ENCODE measurements around the gene TMEM69. TPM values are rescaled to one million over a fixed set of nuclear protein-coding genes. Genes with fewer than 3 reads are reported as not detected.

Gene TMEM69
- total RNA-seq (15.5 TPM), polyA plus RNA-seq (10 to 100 TPM; 41.5 to 57.7 (median 53.7) TPM)

- Mint-ChIP-seq H3K27me3 (peaks cover 8% of the 10 kb centered on the region), H3K27ac (peak within 1 kb of the TSS; percentile 99 to 100 (median 99)), H3K36me3 (peaks cover 4% of the 10 kb centered on the region), H3K9me3 (no peaks in the 10 kb centered on the region), H3K4me1 (peaks cover 8 to 65% (median 40%) of the 10 kb centered on the region in 4 donors), H3K4me3 (peak within 1 kb of the TSS; percentile 96 to 99 (median 98))
- Histone ChIP-seq H3K27me3 (ENCODE audit: control insufficient read depth, insufficient read depth, low read length) (no peaks in the 10 kb centered on the region), H3K4me1 (ENCODE audit: control insufficient read depth, insufficient read depth, low read length, poor library complexity, severe bottlenecking) (peaks cover 45% of the 10 kb centered on the region), H3K4me3 (ENCODE audit: low read depth, low read length) (peak within 1 kb of the TSS; percentile 100), H3K9me3 (ENCODE audit: control insufficient read depth in 2 of 2, low read length in 2 of 2) (no peaks in the 10 kb centered on the region), H3K36me3 (ENCODE audit: control insufficient read depth, insufficient read depth, low read length) (peaks cover 15% of the 10 kb centered on the region), H3K27ac (ENCODE audit: insufficient read depth, low read length, poor library complexity, severe bottlenecking) (peak within 1 kb of the TSS; percentile 98)
- ATAC-seq (ENCODE audit: low read depth in 2 of 2) (no peak), DNase-seq (peak; percentile 66 to 94 (median 86))
These were observed at the start of gene TMEM69 for GRCh38 chr1:45687754-45688740. Gene TMEM69 (plus strand): TSS chr1:45688181. CDS start chr1:45691069, 2,888 bp downstream.

GRCh38 chr1:45640293-45640692, 47.7 kb upstream of the TMEM69 start:
- H3K27me3 Mint-ChIP-seq = no peaks in the 10 kb centered on the region
- Histone ChIP-seq H3K4me3 (ENCODE audit: low read depth, low read length) (no peak overlapping the region), H3K36me3 (ENCODE audit: control insufficient read depth, insufficient read depth, low read length) (peaks cover 64% of the 10 kb centered on the region), H3K4me1 (ENCODE audit: control insufficient read depth, insufficient read depth, low read length, poor library complexity, severe bottlenecking) (no peaks in the 10 kb centered on the region), H3K27me3 (ENCODE audit: control insufficient read depth, insufficient read depth, low read length) (no peaks in the 10 kb centered on the region), H3K27ac (ENCODE audit: insufficient read depth, low read length, poor library complexity, severe bottlenecking) (no peak overlapping the region), H3K9me3 (ENCODE audit: control insufficient read depth in 2 of 2, low read length in 2 of 2) (no peaks in the 10 kb centered on the region)
- H3K9me3 Mint-ChIP-seq = no peaks in the 10 kb centered on the region
- H3K4me3 Mint-ChIP-seq = no peak overlapping the region
- ATAC-seq (ENCODE audit: low read depth in 2 of 2) (no peak), DNase-seq (no peak)
- H3K4me1 Mint-ChIP-seq = peaks cover 3 to 12% (median 6%) of the 10 kb centered on the region in 4 donors
- peak overlapping the region; percentile 3 to 67 (median 38) for H3K27ac Mint-ChIP-seq
- H3K36me3 Mint-ChIP-seq = peaks cover 12% of the 10 kb centered on the region

GRCh38 chr1:45643321-45643720, 44.7 kb upstream of the TMEM69 start:
- Mint-ChIP-seq H3K27me3 (no peaks in the 10 kb centered on the region), H3K9me3 (no peaks in the 10 kb centered on the region), H3K36me3 (peaks cover 20% of the 10 kb centered on the region), H3K27ac (peak overlapping the region; percentile 45 to 55 (median 54)), H3K4me3 (no peak overlapping the region), H3K4me1 (peaks cover 7 to 24% (median 13%) of the 10 kb centered on the region in 4 donors)
- Histone ChIP-seq H3K36me3 (ENCODE audit: control insufficient read depth, insufficient read depth, low read length) (peaks cover 47% of the 10 kb centered on the region), H3K9me3 (ENCODE audit: control insufficient read depth in 2 of 2, low read length in 2 of 2) (no peaks in the 10 kb centered on the region), H3K27ac (ENCODE audit: insufficient read depth, low read length, poor library complexity, severe bottlenecking) (no peak overlapping the region), H3K4me1 (ENCODE audit: control insufficient read depth, insufficient read depth, low read length, poor library complexity, severe bottlenecking) (no peaks in the 10 kb centered on the region), H3K4me3 (ENCODE audit: low read depth, low read length) (no peak overlapping the region), H3K27me3 (ENCODE audit: control insufficient read depth, insufficient read depth, low read length) (no peaks in the 10 kb centered on the region)
- DNase-seq (no peak), ATAC-seq (ENCODE audit: low read depth in 2 of 2) (no peak)

- ATAC-seq (ENCODE audit: low read depth in 2 of 2) = no peak
These were observed 44.0 kb upstream of the TMEM69 start for GRCh38 chr1:45643978-45644377.

GRCh38 chr1:45644661-45645060, 43.3 kb upstream of the TMEM69 start:
- peak overlapping the region in 1 of 3 donors; percentile 41 for H3K27ac Mint-ChIP-seq

More at GRCh38 chr1:45643978-45644377, 44.0 kb upstream of the TMEM69 start:
- Histone ChIP-seq H3K4me3 (ENCODE audit: low read depth, low read length) (no peak overlapping the region), H3K36me3 (ENCODE audit: control insufficient read depth, insufficient read depth, low read length) (peaks cover 43% of the 10 kb centered on the region), H3K4me1 (ENCODE audit: control insufficient read depth, insufficient read depth, low read length, poor library complexity, severe bottlenecking) (no peaks in the 10 kb centered on the region), H3K27me3 (ENCODE audit: control insufficient read depth, insufficient read depth, low read length) (no peaks in the 10 kb centered on the region), H3K9me3 (ENCODE audit: control insufficient read depth in 2 of 2, low read length in 2 of 2) (no peaks in the 10 kb centered on the region), H3K27ac (ENCODE audit: insufficient read depth, low read length, poor library complexity, severe bottlenecking) (no peak overlapping the region)
- H3K4me3 Mint-ChIP-seq = no peak overlapping the region
- peaks cover 7 to 25% (median 14%) of the 10 kb centered on the region in 4 donors for H3K4me1 Mint-ChIP-seq
- no peaks in the 10 kb centered on the region for H3K27me3 Mint-ChIP-seq
- DNase-seq = no peak
- peak overlapping the region in 2 of 3 donors; percentile 25 to 41 for H3K27ac Mint-ChIP-seq
- no peaks in the 10 kb centered on the region for H3K9me3 Mint-ChIP-seq
- H3K36me3 Mint-ChIP-seq = peaks cover 21% of the 10 kb centered on the region

GRCh38 chr1:45647248-45648021, 40.5 kb upstream of the TMEM69 start:
- DNase-seq = no peak
- Histone ChIP-seq H3K36me3 (ENCODE audit: control insufficient read depth, insufficient read depth, low read length) (peaks cover 47% of the 10 kb centered on the region), H3K4me3 (ENCODE audit: low read depth, low read length) (no peak overlapping the region), H3K27me3 (ENCODE audit: control insufficient read depth, insufficient read depth, low read length) (no peaks in the 10 kb centered on the region), H3K27ac (ENCODE audit: insufficient read depth, low read length, poor library complexity, severe bottlenecking) (no peak overlapping the region), H3K4me1 (ENCODE audit: control insufficient read depth, insufficient read depth, low read length, poor library complexity, severe bottlenecking) (no peaks in the 10 kb centered on the region), H3K9me3 (ENCODE audit: control insufficient read depth in 2 of 2, low read length in 2 of 2) (no peaks in the 10 kb centered on the region)
- Mint-ChIP-seq H3K4me1 (peaks cover 7 to 35% (median 21%) of the 10 kb centered on the region in 4 donors), H3K9me3 (no peaks in the 10 kb centered on the region), H3K36me3 (peaks cover 20% of the 10 kb centered on the region), H3K4me3 (no peak overlapping the region), H3K27ac (peak overlapping the region in 1 of 3 donors; percentile 56), H3K27me3 (no peaks in the 10 kb centered on the region)
- ATAC-seq (ENCODE audit: low read depth in 2 of 2) = no peak

More at GRCh38 chr1:45644661-45645060, 43.3 kb upstream of the TMEM69 start:
- Histone ChIP-seq H3K4me1 (ENCODE audit: control insufficient read depth, insufficient read depth, low read length, poor library complexity, severe bottlenecking) (no peaks in the 10 kb centered on the region), H3K27me3 (ENCODE audit: control insufficient read depth, insufficient read depth, low read length) (no peaks in the 10 kb centered on the region), H3K4me3 (ENCODE audit: low read depth, low read length) (no peak overlapping the region), H3K36me3 (ENCODE audit: control insufficient read depth, insufficient read depth, low read length) (peaks cover 45% of the 10 kb centered on the region), H3K9me3 (ENCODE audit: control insufficient read depth in 2 of 2, low read length in 2 of 2) (no peaks in the 10 kb centered on the region), H3K27ac (ENCODE audit: insufficient read depth, low read length, poor library complexity, severe bottlenecking) (no peak overlapping the region)
- Mint-ChIP-seq H3K9me3 (no peaks in the 10 kb centered on the region), H3K4me1 (peaks cover 7 to 25% (median 15%) of the 10 kb centered on the region in 4 donors), H3K27me3 (no peaks in the 10 kb centered on the region), H3K36me3 (peaks cover 21% of the 10 kb centered on the region), H3K4me3 (no peak overlapping the region)
- no peak for DNase-seq
- ATAC-seq (ENCODE audit: low read depth in 2 of 2) = no peak

GRCh38 chr1:45654540-45655280, 33.3 kb upstream of the TMEM69 start:
- H3K4me3 Mint-ChIP-seq = peak overlapping the region in 1 of 4 donors; percentile 10
- peaks cover 96% of the 10 kb centered on the region for H3K36me3 ChIP-seq (ENCODE audit: control insufficient read depth, insufficient read depth, low read length)
- H3K4me1 Mint-ChIP-seq = peaks cover 12 to 30% (median 18%) of the 10 kb centered on the region in 4 donors
- peak overlapping the region; percentile 14 for H3K4me3 ChIP-seq (ENCODE audit: low read depth, low read length)
- peaks cover 45% of the 10 kb centered on the region for H3K36me3 Mint-ChIP-seq
- peak in 1 of 3 donors; percentile 22 for DNase-seq
- H3K27me3 Mint-ChIP-seq = no peaks in the 10 kb centered on the region
- no peak overlapping the region for H3K27ac ChIP-seq (ENCODE audit: insufficient read depth, low read length, poor library complexity, severe bottlenecking)
- peak overlapping the region in 1 of 3 donors; percentile 67 for H3K27ac Mint-ChIP-seq
- H3K9me3 Mint-ChIP-seq = no peaks in the 10 kb centered on the region
- H3K27me3 ChIP-seq (ENCODE audit: control insufficient read depth, insufficient read depth, low read length) = no peaks in the 10 kb centered on the region
- no peaks in the 10 kb centered on the region for H3K4me1 ChIP-seq (ENCODE audit: control insufficient read depth, insufficient read depth, low read length, poor library complexity, severe bottlenecking)
- no peak for ATAC-seq (ENCODE audit: low read depth in 2 of 2)
- no peaks in the 10 kb centered on the region for H3K9me3 ChIP-seq (ENCODE audit: control insufficient read depth in 2 of 2, low read length in 2 of 2)

Measured in CD4-positive, CD25-positive, alpha-beta regulatory T cell (primary cell).